Liver (tissue), 9 donors: Measurements from ENCODE around the gene EVPL. TPM values are rescaled to one million over a fixed set of nuclear protein-coding genes. Genes with fewer than 3 reads are reported as not detected.

Source experiments
- DNase-seq: peaks from one replicate; pipeline ENCODE4 v3.0.0-alpha.2; 2017; ENCODE audit warnings: low spot score
- H3K27ac ChIP-seq, 2 donors: one replicate each; pipeline ENCODE4 v1.7.0; 2013; ENCODE audit warnings: inconsistent platforms in 2 of 2, low read length in 2 of 2, control low read depth in 1 of 2, low read depth in 1 of 2, mild to moderate bottlenecking in 1 of 2
- H3K27me3 ChIP-seq, 4 donors: one replicate each; pipeline versions ENCODE4 v1.6.1 to v1.7.0; 2013; ENCODE audit warnings: low read length in 3 of 4, inconsistent platforms in 1 of 4, mild to moderate bottlenecking in 1 of 4, moderate library complexity in 1 of 4; ENCODE audit not compliant: control insufficient read depth in 4 of 4, insufficient read depth in 4 of 4
- H3K36me3 ChIP-seq, 4 donors: one replicate each; pipeline versions ENCODE4 v1.6.1 to v1.7.0; 2013; ENCODE audit warnings: low read length in 3 of 4, mild to moderate bottlenecking in 3 of 4, low read depth in 1 of 4, moderate library complexity in 1 of 4; ENCODE audit not compliant: control insufficient read depth in 4 of 4, insufficient read depth in 3 of 4
- H3K4me1 ChIP-seq, 4 donors: one replicate each; pipeline versions ENCODE4 v1.6.1 to v1.7.0; 2013; ENCODE audit warnings: low read length in 3 of 4, mild to moderate bottlenecking in 3 of 4, moderate library complexity in 1 of 4; ENCODE audit not compliant: control insufficient read depth in 4 of 4, insufficient read depth in 4 of 4
- H3K4me3 ChIP-seq, 3 donors: one replicate each; pipeline versions ENCODE4 v1.6.1 to v1.7.0; 2013; ENCODE audit warnings: low read length in 3 of 3, control low read depth in 1 of 3, low read depth in 1 of 3, mild to moderate bottlenecking in 1 of 3
- H3K9ac ChIP-seq, 2 donors: one replicate each; pipeline ENCODE4 v1.7.0; 2013; ENCODE audit warnings: low read length in 2 of 2, mild to moderate bottlenecking in 2 of 2, moderate library complexity in 2 of 2, control low read depth in 1 of 2, low read depth in 1 of 2
- H3K9me3 ChIP-seq, 4 donors: one replicate each; pipeline versions ENCODE4 v1.6.1 to v1.7.0; 2013; ENCODE audit warnings: low read length in 3 of 4; ENCODE audit not compliant: control insufficient read depth in 4 of 4
- ATF3 ChIP-seq: IDR thresholded peaks from 2 replicates; pipeline ENCODE4 v1.6.1; 2016; ENCODE audit warnings: antibody characterized with exemption
- CTCF ChIP-seq: fragments of 150-350 bp; IDR thresholded peaks from 2 replicates; pipeline ENCODE4 v1.5.1; 2017; ENCODE audit warnings: improper control_type of control experiment, low read depth, low read length; ENCODE audit not compliant: missing input control
- EGR1 ChIP-seq, 2 donors: IDR thresholded peaks; 2 replicates each; pipeline ENCODE4 v1.6.1; 2016 to 2018; ENCODE audit warnings: antibody characterized with exemption in 2 of 2, low read depth in 2 of 2
- FOXA1 ChIP-seq: IDR thresholded peaks from 2 replicates; pipeline ENCODE4 v1.6.1; 2016; ENCODE audit warnings: antibody characterized with exemption
- FOXA2 ChIP-seq: IDR thresholded peaks from 2 replicates; pipeline ENCODE4 v1.6.1; 2016; ENCODE audit warnings: antibody characterized with exemption
- GABPA ChIP-seq, 2 donors: IDR thresholded peaks in 1 of 2; conservative IDR thresholded peaks in 1 of 2; 2 replicates each; pipeline ENCODE4 v1.6.1; 2016; ENCODE audit warnings: antibody characterized with exemption in 2 of 2, mild to moderate bottlenecking in 1 of 2, moderate library complexity in 1 of 2
- HNF4A ChIP-seq, 2 donors: conservative IDR thresholded peaks; 2 replicates each; pipeline ENCODE4 v1.6.1; 2016; ENCODE audit warnings: antibody characterized with exemption in 2 of 2, mild to moderate bottlenecking in 2 of 2
- HNF4G ChIP-seq: IDR thresholded peaks from 2 replicates; pipeline ENCODE4 v1.6.1; 2016; ENCODE audit warnings: antibody characterized with exemption
- JUND ChIP-seq, 2 donors: IDR thresholded peaks; 2 replicates each; pipeline ENCODE4 v1.6.1; 2016; ENCODE audit warnings: antibody characterized with exemption in 2 of 2
- MAX ChIP-seq: IDR thresholded peaks from 2 replicates; pipeline ENCODE4 v1.6.1; 2016; ENCODE audit warnings: antibody characterized with exemption
- RAD21 ChIP-seq, 2 donors: IDR thresholded peaks; 2 replicates each; pipeline ENCODE4 v1.6.1; 2016; ENCODE audit warnings: antibody characterized with exemption in 2 of 2, mild to moderate bottlenecking in 2 of 2
- REST ChIP-seq: IDR thresholded peaks from 2 replicates; pipeline ENCODE4 v1.6.1; 2016; ENCODE audit warnings: antibody characterized with exemption, mild to moderate bottlenecking
- RXRA ChIP-seq, 2 donors: IDR thresholded peaks; 2 replicates each; pipeline ENCODE4 v1.6.1; 2017 to 2018; ENCODE audit warnings: antibody characterized with exemption in 2 of 2, mild to moderate bottlenecking in 1 of 2
- SP1 ChIP-seq: IDR thresholded peaks from 2 replicates; pipeline ENCODE4 v1.6.1; 2018; ENCODE audit warnings: antibody characterized with exemption, mild to moderate bottlenecking
- TAF1 ChIP-seq: conservative IDR thresholded peaks from 2 replicates; pipeline ENCODE4 v1.6.1; 2016; ENCODE audit warnings: antibody characterized with exemption, mild to moderate bottlenecking
- YY1 ChIP-seq: IDR thresholded peaks from 2 replicates; pipeline ENCODE4 v1.6.1; 2016; ENCODE audit warnings: antibody characterized with exemption, mild to moderate bottlenecking
- ZBTB33 ChIP-seq: IDR thresholded peaks from 2 replicates; pipeline ENCODE4 v1.6.1; 2016; ENCODE audit warnings: antibody characterized with exemption
- WGBS: extraction: QIAGEN DNeasy Blood & Tissue Kit; methylation state at CpG from one replicate; pipeline ENCODE4 v1.1.7; 2013; 5-methylcytosine and 5-hydroxymethylcytosine counted together
- polyA plus RNA-seq, 2 donors: library from polyadenylated mRNA; stranded (reverse) in 1 of 2; unstranded in 1 of 2; fragments of 200-250 nt in 1 of 2; fragments of >200 nt in 1 of 2; fragmentation: Nextera tagmentation in 1 of 2; extraction: Ambion mirVana in 1 of 2; gene quantifications; one replicate each; pipeline versions ENCODE4 v1.2.1 to v1.2.3, GENCODE V29; 2013 to 2015
- total RNA-seq, 2 donors: library from RNA; depleted of rRNA; stranded (reverse); fragments of >200 nt; gene quantifications; one replicate each; pipeline ENCODE4 v1.2.3, GENCODE V29; 2014
- donor health status: healthy.
- donor health status: healthy.
- donor health status: healthy.
- donor health status: healthy.
- donor health status: healthy.

Gene EVPL
- total and polyA plus RNA-seq, 4 donors = 0.03 to 0.33 (median 0.21) TPM; not detected in 1

GRCh38 chr17:76009969-76010661 lies 17.0 kb downstream of the EVPL start:
- no peak overlapping the region for H3K4me3 ChIP-seq
- no peaks in the 10 kb centered on the region for H3K36me3 ChIP-seq
- no peak overlapping the region for H3K27ac ChIP-seq
- no peaks in the 10 kb centered on the region for H3K9me3 ChIP-seq
- DNase-seq = no peak
- WGBS = 90% methylated on average over 21 of the region's 21 CpGs
- H3K9ac ChIP-seq = no peak overlapping the region
- no peak for TF ChIP-seq FOXA2
- TF ChIP-seq YY1 = no peak
- TF ChIP-seq TAF1 = no peak
- TF ChIP-seq MAX = no peak
- TF ChIP-seq ATF3 = no peak
- no peak for TF ChIP-seq ZBTB33
- TF ChIP-seq EGR1 (IDR thresholded peaks at IDR 0.05; ENCODE audit: low read depth in 2 of 2) = no peak
- TF ChIP-seq GABPA (IDR thresholded peaks at IDR 0.05 in 1 of 2, conservative IDR thresholded peaks at IDR 0.05 in 1 of 2) = no peak
- TF ChIP-seq SP1 = no peak
- no peak for TF ChIP-seq HNF4G
- no peak for TF ChIP-seq RAD21 (IDR thresholded peaks at IDR 0.05)
- no peak for TF ChIP-seq RXRA (IDR thresholded peaks at IDR 0.05)
- TF ChIP-seq HNF4A (conservative IDR thresholded peaks at IDR 0.05) = no peak
- no peak for TF ChIP-seq REST
- TF ChIP-seq CTCF = no peak
- TF ChIP-seq JUND (IDR thresholded peaks at IDR 0.05) = no peak
- no peak for TF ChIP-seq FOXA1
- H3K27me3 ChIP-seq = no peaks in the 10 kb centered on the region
- peaks cover 0 to 9% (median 6%) of the 10 kb centered on the region in 4 donors for H3K4me1 ChIP-seq
